Stomach (tissue), 9 donors: ENCODE data around the gene DDAH1. TPM values are rescaled to one million over a fixed set of nuclear protein-coding genes. Genes with fewer than 3 reads are reported as not detected.
"Not testable (repeated sequence)": the region's sequence is repeated elsewhere in the genome, so short reads cannot be mapped to it uniquely, and the experiment has no call there.

ENCODE experiments used
- DNase-seq, 2 donors: peaks; one replicate each; pipeline versions ENCODE4 v3.0.0 to v3.0.0-alpha.2; 2013 to 2019
- H3K27ac ChIP-seq, 5 donors: fragments of 200-600 bp in 4 of 5; sonication (generic) in 4 of 5; one replicate each; pipeline ENCODE4 v1.5.1; 2013 to 2019; ENCODE audit warnings: mild to moderate bottlenecking in 1 of 5, moderate library complexity in 1 of 5
- H3K27me3 ChIP-seq, 3 donors: fragments of 200-600 bp; sonication (generic); one replicate each; pipeline ENCODE4 v1.5.1; 2017 to 2019; ENCODE audit warnings: mixed run types in 1 of 3
- H3K36me3 ChIP-seq, 4 donors: fragments of 200-600 bp; sonication (generic); 1 replicate in 3 of 4; 2 replicates in 1 of 4; pipeline ENCODE4 v1.5.1; 2016 to 2019
- H3K4me1 ChIP-seq, 4 donors: fragments of 200-600 bp; sonication (generic); one replicate each; pipeline ENCODE4 v1.5.1; 2016 to 2019
- H3K4me3 ChIP-seq, 4 donors: fragments of 200-600 bp; sonication (generic) in 3 of 4; one replicate each; pipeline ENCODE4 v1.5.1; 2016 to 2019; ENCODE audit warnings: mild to moderate bottlenecking in 1 of 4
- H3K9me3 ChIP-seq, 4 donors: fragments of 200-600 bp; sonication (generic); one replicate each; pipeline ENCODE4 v1.5.1; 2016 to 2019
- EP300 ChIP-seq: sonication (generic); formaldehyde crosslinking; IDR thresholded peaks from one replicate; pipeline ENCODE4 v1.6.1; 2017; ENCODE audit warnings: antibody characterized with exemption
- POLR2A ChIP-seq, 4 donors: fragments of 450-650 bp; IDR thresholded peaks; one replicate each; pipeline ENCODE4 v1.6.1; 2016; ENCODE audit warnings: antibody characterized with exemption in 4 of 4, control low read depth in 2 of 4, mild to moderate bottlenecking in 1 of 4, moderate library complexity in 1 of 4
- POLR2AphosphoS5 ChIP-seq, 3 donors: sonication (generic); formaldehyde crosslinking; IDR thresholded peaks; one replicate each; pipeline ENCODE4 v1.6.1; 2016; ENCODE audit warnings: antibody characterized with exemption in 3 of 3
- WGBS, 5 donors: extraction: QIAGEN DNeasy Blood & Tissue Kit in 3 of 5; methylation state at CpG; one replicate each; pipeline versions ENCODE4 v1.1.5 to v1.1.7; 2013 to 2018; 5-methylcytosine and 5-hydroxymethylcytosine counted together
- intact Hi-C: fragments of 100-400 bp; cut with DNase I; formaldehyde crosslinking; loops from one replicate; pipeline ENCODE4 v1.15.1; 2023; ENCODE audit warnings: low total_unique reads
- polyA plus RNA-seq, 3 donors: library from polyadenylated mRNA; stranded (reverse); fragments of 200-250 nt; gene quantifications; one replicate each; pipeline ENCODE4 v1.2.3, GENCODE V29; 2013
- total RNA-seq, 5 donors: library from RNA; depleted of rRNA; stranded (reverse); fragments of >200 nt; gene quantifications; one replicate each; pipeline versions ENCODE4 v1.1.0 to v1.2.3, GENCODE V29; 2014 to 2016
- TF ChIP-seq, protein P1 (sequence below), 7 experiments: fragments of 450-650 bp in 4 of 7; fragments of 200-600 bp in 3 of 7; sonication (generic) in 3 of 7; IDR thresholded peaks; one replicate each; pipeline ENCODE4 v1.5.1; 2016 to 2019; ENCODE audit warnings: antibody characterized with exemption in 7 of 7, control low read depth in 2 of 7, mild to moderate bottlenecking in 1 of 7
- donor health status: healthy with polysubstance abuse.
- donor health status: Bipolar disorder and iron deficiency.
- donor health status: healthy.

DDAH1 gene
- total and polyA plus RNA-seq, 8 donors = 10.6 to 113 (median 42.3) TPM

DNA sequence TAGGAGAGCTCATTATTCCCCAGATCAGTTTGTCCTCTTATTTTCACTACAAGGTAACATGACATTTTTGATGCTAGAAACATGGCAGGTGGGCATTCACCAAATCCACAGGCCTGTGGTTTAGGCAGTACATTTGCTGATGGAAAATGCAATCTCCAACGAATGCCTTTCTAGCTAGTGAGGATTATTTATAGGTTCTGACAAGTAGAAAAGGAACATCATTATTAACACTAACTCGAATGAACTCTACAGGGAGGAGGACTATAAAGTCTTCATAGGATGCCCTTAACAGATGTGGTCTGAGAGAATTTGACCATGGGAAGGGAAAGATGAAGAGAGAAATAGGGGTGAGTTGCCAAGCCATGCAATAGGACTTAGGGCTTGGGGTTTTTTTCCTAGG, 117.1 kb downstream of the DDAH1 start:
- H3K36me3 ChIP-seq = peaks cover 0 to 31% (median 24%) of the 10 kb centered on the region in 4 donors
- no peak for TF ChIP-seq POLR2A (IDR thresholded peaks at IDR 0.05)
- TF ChIP-seq, protein P1, sequence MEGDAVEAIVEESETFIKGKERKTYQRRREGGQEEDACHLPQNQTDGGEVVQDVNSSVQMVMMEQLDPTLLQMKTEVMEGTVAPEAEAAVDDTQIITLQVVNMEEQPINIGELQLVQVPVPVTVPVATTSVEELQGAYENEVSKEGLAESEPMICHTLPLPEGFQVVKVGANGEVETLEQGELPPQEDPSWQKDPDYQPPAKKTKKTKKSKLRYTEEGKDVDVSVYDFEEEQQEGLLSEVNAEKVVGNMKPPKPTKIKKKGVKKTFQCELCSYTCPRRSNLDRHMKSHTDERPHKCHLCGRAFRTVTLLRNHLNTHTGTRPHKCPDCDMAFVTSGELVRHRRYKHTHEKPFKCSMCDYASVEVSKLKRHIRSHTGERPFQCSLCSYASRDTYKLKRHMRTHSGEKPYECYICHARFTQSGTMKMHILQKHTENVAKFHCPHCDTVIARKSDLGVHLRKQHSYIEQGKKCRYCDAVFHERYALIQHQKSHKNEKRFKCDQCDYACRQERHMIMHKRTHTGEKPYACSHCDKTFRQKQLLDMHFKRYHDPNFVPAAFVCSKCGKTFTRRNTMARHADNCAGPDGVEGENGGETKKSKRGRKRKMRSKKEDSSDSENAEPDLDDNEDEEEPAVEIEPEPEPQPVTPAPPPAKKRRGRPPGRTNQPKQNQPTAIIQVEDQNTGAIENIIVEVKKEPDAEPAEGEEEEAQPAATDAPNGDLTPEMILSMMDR (IDR thresholded peaks at IDR 0.05) = no peak
- TF ChIP-seq EP300 = no peak
- TF ChIP-seq POLR2AphosphoS5 (IDR thresholded peaks at IDR 0.05) = no peak
- peaks cover 0 to 17% (median 11%) of the 10 kb centered on the region in 4 donors for H3K4me1 ChIP-seq
- H3K4me3 ChIP-seq = no peak overlapping the region
- no peaks in the 10 kb centered on the region for H3K27me3 ChIP-seq
- no peak overlapping the region for H3K27ac ChIP-seq
- DNase-seq = no peak
- no peaks in the 10 kb centered on the region for H3K9me3 ChIP-seq
- intact Hi-C loops = no loop called here
- 88 to 94% (median 90%) methylated on average over 2 of the region's 2 CpGs for WGBS, 5 donors

DNA sequence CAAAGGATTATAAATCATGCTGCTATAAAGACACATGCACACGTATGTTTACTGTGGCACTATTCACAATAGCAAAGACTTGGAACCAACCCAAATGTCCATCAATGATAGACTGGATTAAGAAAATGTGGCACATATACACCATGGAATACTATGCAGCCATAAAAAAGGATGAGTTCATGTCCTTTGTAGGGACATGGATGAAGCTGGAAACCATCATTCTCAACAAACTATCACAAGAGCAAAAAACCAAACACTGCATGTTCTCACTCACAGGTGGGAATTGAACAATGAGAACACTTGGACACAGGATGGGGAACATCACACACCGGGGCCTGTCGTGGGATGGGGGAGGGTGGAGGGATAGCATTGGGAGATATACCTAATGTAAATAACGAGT, 117.7 kb downstream of the DDAH1 start:
- intact Hi-C loops = not testable (repeated sequence)
- 86 to 98% (median 92%) methylated on average over 4 of the region's 4 CpGs for WGBS, 5 donors

DNA sequence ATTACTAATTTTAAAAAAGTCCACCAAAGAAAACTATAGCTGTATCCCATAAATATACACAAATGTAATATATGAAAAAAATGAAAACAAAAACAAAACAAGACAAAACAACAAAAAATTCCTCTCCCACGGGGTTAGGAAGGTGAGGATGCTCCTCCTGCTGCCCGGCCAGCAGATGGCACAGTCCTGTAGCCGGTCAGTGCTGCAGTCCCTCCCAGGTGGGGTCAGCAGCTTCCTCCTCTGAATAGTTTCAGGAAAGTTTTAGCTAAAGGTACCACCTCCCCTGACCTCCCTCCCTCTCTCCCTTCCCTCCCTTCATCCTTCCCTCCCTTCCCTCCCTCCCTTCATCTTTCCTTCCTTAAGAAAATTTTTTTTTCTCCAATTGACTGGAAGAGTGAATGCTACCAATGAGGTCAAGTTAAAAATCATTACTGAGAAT, 120.7 kb downstream of the DDAH1 start:
- Histone ChIP-seq H3K27ac (no peak overlapping the region), H3K36me3 (peaks cover 0 to 12% (median 8%) of the 10 kb centered on the region in 4 donors), H3K9me3 (no peaks in the 10 kb centered on the region), H3K27me3 (no peaks in the 10 kb centered on the region), H3K4me3 (no peak overlapping the region), H3K4me1 (peaks cover 0 to 22% (median 16%) of the 10 kb centered on the region in 4 donors)
- 11 to 42% (median 22%) methylated on average over 3 of the region's 3 CpGs for WGBS, 5 donors
- DNase-seq = peak; percentile 36 to 55
- intact Hi-C loops = no loop called here
- TF ChIP-seq, protein P1 (IDR thresholded peaks at IDR 0.05) = peak in 5 of 7 experiments; percentile 26 to 59 (median 44)
- TF ChIP-seq EP300 = no peak

More for the DNA sequence above, 117.7 kb downstream of the DDAH1 start:
- H3K27me3 ChIP-seq, H3K9me3 ChIP-seq, DNase-seq, H3K27ac ChIP-seq, H3K4me3 ChIP-seq: not testable (repeated sequence)
- Histone ChIP-seq H3K36me3 (peaks cover 0 to 31% (median 24%) of the 10 kb centered on the region in 4 donors), H3K4me1 (peaks cover 0 to 22% (median 16%) of the 10 kb centered on the region in 4 donors)

DNA sequence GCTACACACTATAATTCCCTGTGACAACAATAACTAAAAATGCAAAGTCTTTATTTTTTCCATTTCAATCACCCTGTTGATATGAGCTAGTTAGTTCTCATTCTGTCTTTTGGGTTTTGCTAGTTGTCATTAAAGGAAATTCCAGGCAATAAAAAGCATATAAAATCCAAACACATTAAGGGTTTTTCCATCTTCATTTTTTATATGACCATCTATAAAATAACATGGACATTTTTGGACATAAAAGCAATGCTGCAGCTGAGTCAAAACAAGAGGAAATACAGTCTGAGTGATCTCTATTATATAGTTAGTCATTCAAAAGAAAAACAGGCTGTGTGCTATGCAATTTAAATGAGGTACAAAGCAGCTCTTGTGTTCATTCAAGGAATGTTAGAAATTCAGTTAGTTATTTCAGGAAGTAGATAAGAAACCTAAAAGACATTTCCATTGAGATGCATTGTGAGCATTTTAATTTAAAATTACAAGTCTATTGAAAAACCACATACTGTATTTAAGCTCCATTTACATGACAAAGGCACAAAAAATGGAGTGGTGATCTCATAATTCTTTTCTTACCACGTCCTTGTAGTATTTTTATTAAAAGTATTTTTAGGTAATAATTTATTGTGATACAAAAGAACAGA, 121.2 kb downstream of the DDAH1 start:
- TF ChIP-seq, protein P1 (IDR thresholded peaks at IDR 0.05) = no peak
- TF ChIP-seq POLR2AphosphoS5 (IDR thresholded peaks at IDR 0.05) = no peak
- no peak for TF ChIP-seq EP300
- TF ChIP-seq POLR2A (IDR thresholded peaks at IDR 0.05) = no peak
- Histone ChIP-seq H3K4me3 (no peak overlapping the region), H3K27ac (peak overlapping the region in 1 of 5 donors; percentile 2), H3K36me3 (peaks cover 0 to 10% (median 4%) of the 10 kb centered on the region in 4 donors), H3K4me1 (peaks cover 0 to 22% (median 16%) of the 10 kb centered on the region in 4 donors), H3K9me3 (no peaks in the 10 kb centered on the region), H3K27me3 (no peaks in the 10 kb centered on the region)
- intact Hi-C loops = no loop called here
- no peak for DNase-seq
- 17 to 33% (median 24%) methylated on average over 1 of the region's 1 CpG for WGBS, 5 donors

DNA sequence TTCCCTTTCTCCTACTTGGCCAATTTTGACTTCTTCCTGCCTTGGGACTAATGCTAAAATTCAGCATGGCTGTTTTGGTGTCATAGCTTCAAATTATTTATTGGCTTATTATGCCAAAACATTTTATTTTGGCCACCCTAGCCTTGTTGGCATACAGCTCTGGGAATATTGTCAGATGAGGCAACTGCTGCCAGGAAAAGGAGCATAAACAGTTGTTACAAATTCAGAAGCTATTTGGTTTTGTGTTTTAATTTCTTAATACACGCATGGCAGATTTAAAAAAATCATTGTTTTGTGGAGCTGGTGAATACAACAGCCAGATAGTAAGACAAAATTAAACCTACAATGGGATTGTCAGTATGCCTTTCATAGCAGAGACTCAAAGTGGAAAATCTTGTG, 121.7 kb downstream of the DDAH1 start:
- no peaks in the 10 kb centered on the region for H3K27me3 ChIP-seq
- no peak overlapping the region for H3K4me3 ChIP-seq
- H3K27ac ChIP-seq = peak overlapping the region in 1 of 5 donors; percentile 2
- TF ChIP-seq POLR2A (IDR thresholded peaks at IDR 0.05) (no peak), EP300 (no peak), POLR2AphosphoS5 (IDR thresholded peaks at IDR 0.05) (peak in 2 of 3 donors; percentile 9 to 73)
- TF ChIP-seq, protein P1 (IDR thresholded peaks at IDR 0.05) = no peak
- intact Hi-C loops = no loop called here
- peaks cover 0 to 22% (median 16%) of the 10 kb centered on the region in 4 donors for H3K4me1 ChIP-seq
- no peaks in the 10 kb centered on the region for H3K9me3 ChIP-seq
- H3K36me3 ChIP-seq = peaks cover 0 to 4% (median 2%) of the 10 kb centered on the region in 4 donors
- WGBS, 5 donors = 61 to 88% (median 74%) methylated on average over 1 of the region's 1 CpG
- DNase-seq = no peak
